HT-29 (cell line): ENCODE results near the gene MIOX. TPM values are rescaled to one million over a fixed set of nuclear protein-coding genes. Genes with fewer than 3 reads are reported as not detected.

Source experiments
- DNase-seq: peaks from one replicate; pipeline ENCODE4 v3.0.0-alpha.2; 2015; ENCODE audit warnings: low spot score
- total RNA-seq: library from RNA; depleted of rRNA; stranded (reverse); fragments of >200 nt; shearing (Covaris generic); gene quantifications from 2 replicates; pipeline ENCODE4 v1.2.3, GENCODE V29; 2014

Gene MIOX
- total RNA-seq, 1 experiment from 2014 or later = not detected

- no peak for DNase-seq
Measured at GRCh38 chr22:50473088-50473487, 13.6 kb upstream of the MIOX start.

- DNase-seq = no peak
Measured at GRCh38 chr22:50473855-50474671, 12.6 kb upstream of the MIOX start.

- DNase-seq = peak; percentile 82
Measured at GRCh38 chr22:50474710-50475651, 11.7 kb upstream of the MIOX start, which contains the start of gene SBF1. Gene SBF1, minus strand, starts transcription at chr22:50475035. Its CDS starts 195 bp downstream, at chr22:50474840.

- DNase-seq = no peak
Measured at GRCh38 chr22:50475652-50476002, 11.0 kb upstream of the MIOX start.

GRCh38 chr22:50476868-50477267, 9.8 kb upstream of the MIOX start:
- no peak for DNase-seq

- DNase-seq = no peak
Measured at GRCh38 chr22:50477923-50478322, 8.7 kb upstream of the MIOX start.

- no peak for DNase-seq
Measured at GRCh38 chr22:50479721-50480120, 6.9 kb upstream of the MIOX start.

GRCh38 chr22:50481045-50481439, 5.6 kb upstream of the MIOX start:
- DNase-seq = no peak

- no peak for DNase-seq
Measured at GRCh38 chr22:50481440-50482106, 5.1 kb upstream of the MIOX start, which contains the start of gene ADM2. Gene ADM2, plus strand, starts transcription at chr22:50481543. Its CDS starts 305 bp downstream, at chr22:50481848.

GRCh38 chr22:50482107-50483074, 4.3 kb upstream of the MIOX start:
- DNase-seq = no peak

- no peak for DNase-seq
Measured at GRCh38 chr22:50483106-50483505, 3.6 kb upstream of the MIOX start.

GRCh38 chr22:50483556-50483955, 3.1 kb upstream of the MIOX start:
- DNase-seq = no peak

GRCh38 chr22:50483977-50484853, 2.4 kb upstream of the MIOX start:
- no peak for DNase-seq

- peak; percentile 59 for DNase-seq
Measured at GRCh38 chr22:50485221-50486131, 1.2 kb upstream of the MIOX start.

- DNase-seq = no peak
Measured at GRCh38 chr22:50487290-50488005, 789 bp downstream of the MIOX start.

GRCh38 chr22:50488006-50488677, 1.5 kb downstream of the MIOX start:
- no peak for DNase-seq

- no peak for DNase-seq
Measured at GRCh38 chr22:50488886-50489285, 2.2 kb downstream of the MIOX start.
